ENCODE data around the gene DIAPH1. TPM values are rescaled to one million over a fixed set of nuclear protein-coding genes. Genes with fewer than 3 reads are reported as not detected.

Gene DIAPH1
- total and polyA plus RNA-seq, 8 donors = 48.1 to 137 (median 60.2) TPM

DNA sequence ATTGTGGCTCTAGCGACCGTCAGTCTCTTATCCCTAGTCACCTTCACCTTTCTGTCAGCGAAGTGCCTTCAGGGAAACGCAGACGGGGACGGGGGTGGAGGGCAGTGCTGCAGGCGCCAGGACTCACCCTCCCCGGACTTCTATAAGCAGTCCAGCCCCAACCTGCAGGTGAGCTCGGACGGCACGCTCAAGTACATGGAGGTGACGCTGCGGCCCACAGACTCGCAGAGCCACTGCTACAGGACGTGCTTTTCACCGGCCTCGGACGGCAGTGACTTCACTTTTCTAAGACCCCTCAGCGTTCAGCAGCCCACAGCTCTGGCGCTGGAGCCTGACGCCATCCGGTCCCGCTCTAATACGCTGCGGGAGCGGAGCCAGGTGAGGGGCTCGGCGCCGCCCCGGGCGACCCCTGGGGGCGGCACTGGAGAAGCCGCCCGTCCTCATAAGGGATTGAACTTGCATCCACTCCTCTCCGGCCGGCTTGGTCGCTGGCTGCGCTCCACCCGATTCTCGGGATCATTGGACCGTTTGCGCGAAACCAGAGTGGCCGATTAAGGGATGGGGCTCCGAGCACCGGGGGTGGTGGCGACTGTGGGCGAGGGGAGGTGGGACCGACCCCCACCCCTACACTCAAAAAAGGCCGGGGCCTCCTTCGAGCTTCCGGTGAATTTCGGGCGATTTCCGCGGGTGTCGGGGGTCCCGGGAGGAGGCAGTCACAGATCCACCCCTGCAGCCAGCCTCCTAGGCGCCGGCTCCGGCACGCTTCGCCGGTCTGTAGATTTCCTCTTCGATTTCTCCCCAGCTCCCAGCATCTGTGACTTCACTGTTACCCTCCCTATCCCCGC lies 127.3 kb downstream of the DIAPH1 start:
- ATAC-seq = no peak
- TF ChIP-seq, protein P1, sequence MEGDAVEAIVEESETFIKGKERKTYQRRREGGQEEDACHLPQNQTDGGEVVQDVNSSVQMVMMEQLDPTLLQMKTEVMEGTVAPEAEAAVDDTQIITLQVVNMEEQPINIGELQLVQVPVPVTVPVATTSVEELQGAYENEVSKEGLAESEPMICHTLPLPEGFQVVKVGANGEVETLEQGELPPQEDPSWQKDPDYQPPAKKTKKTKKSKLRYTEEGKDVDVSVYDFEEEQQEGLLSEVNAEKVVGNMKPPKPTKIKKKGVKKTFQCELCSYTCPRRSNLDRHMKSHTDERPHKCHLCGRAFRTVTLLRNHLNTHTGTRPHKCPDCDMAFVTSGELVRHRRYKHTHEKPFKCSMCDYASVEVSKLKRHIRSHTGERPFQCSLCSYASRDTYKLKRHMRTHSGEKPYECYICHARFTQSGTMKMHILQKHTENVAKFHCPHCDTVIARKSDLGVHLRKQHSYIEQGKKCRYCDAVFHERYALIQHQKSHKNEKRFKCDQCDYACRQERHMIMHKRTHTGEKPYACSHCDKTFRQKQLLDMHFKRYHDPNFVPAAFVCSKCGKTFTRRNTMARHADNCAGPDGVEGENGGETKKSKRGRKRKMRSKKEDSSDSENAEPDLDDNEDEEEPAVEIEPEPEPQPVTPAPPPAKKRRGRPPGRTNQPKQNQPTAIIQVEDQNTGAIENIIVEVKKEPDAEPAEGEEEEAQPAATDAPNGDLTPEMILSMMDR (IDR thresholded peaks at IDR 0.05) = no peak
- intact Hi-C loops (cut with DNase I) = no loop called here
- peaks cover 15 to 87% of the 10 kb centered on the region in 2 donors for H3K27me3 ChIP-seq
- H3K27ac ChIP-seq = no peak overlapping the region
- H3K4me1 ChIP-seq = peaks cover 8 to 26% of the 10 kb centered on the region in 2 donors
- H3K9me3 ChIP-seq = no peaks in the 10 kb centered on the region
- peaks cover 0 to 23% of the 10 kb centered on the region in 2 donors for H3K36me3 ChIP-seq
- DNase-seq = no peak
- H3K4me3 ChIP-seq = no peak overlapping the region

DNA sequence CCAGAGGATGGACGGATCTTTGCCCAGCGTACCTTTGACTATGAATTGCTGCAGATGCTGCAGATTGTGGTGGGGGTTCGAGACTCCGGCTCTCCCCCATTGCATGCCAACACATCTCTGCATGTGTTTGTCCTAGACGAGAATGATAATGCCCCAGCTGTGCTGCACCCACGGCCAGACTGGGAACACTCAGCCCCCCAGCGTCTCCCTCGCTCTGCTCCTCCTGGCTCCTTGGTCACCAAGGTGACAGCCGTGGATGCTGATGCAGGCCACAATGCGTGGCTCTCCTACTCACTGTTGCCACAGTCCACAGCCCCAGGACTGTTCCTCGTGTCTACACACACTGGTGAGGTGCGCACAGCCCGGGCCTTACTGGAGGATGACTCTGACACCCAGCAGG lies 128.0 kb downstream of the DIAPH1 start:
- no peak overlapping the region for H3K27ac ChIP-seq
- no peak overlapping the region for H3K4me3 ChIP-seq
- H3K27me3 ChIP-seq = peaks cover 15 to 95% of the 10 kb centered on the region in 2 donors
- TF ChIP-seq, protein P1 (IDR thresholded peaks at IDR 0.05) = no peak
- H3K36me3 ChIP-seq = peaks cover 0 to 28% of the 10 kb centered on the region in 2 donors
- DNase-seq (no peak), ATAC-seq (no peak)
- no peaks in the 10 kb centered on the region for H3K9me3 ChIP-seq
- H3K4me1 ChIP-seq = peaks cover 8 to 26% of the 10 kb centered on the region in 2 donors
- intact Hi-C loops (cut with DNase I) = no loop called here

DNA sequence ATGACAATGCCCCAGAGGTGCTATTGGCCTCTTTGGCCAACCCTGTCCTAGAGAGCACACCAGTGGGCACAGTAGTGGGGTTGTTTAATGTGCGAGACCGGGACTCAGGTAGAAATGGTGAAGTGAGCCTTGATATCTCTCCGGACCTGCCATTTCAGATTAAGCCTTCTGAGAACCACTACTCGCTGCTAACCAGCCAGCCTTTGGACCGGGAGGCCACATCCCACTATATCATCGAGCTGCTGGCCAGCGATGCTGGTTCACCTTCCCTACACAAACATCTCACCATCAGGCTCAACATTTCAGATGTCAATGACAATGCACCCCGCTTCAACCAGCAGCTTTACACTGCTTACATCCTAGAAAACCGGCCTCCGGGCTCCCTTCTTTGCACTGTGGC lies 128.5 kb downstream of the DIAPH1 start:
- Histone ChIP-seq H3K9me3 (no peaks in the 10 kb centered on the region), H3K27ac (no peak overlapping the region), H3K27me3 (peaks cover 19 to 99% of the 10 kb centered on the region in 2 donors), H3K4me3 (no peak overlapping the region), H3K4me1 (peaks cover 8 to 26% of the 10 kb centered on the region in 2 donors), H3K36me3 (peaks cover 0 to 33% of the 10 kb centered on the region in 2 donors)
- ATAC-seq (no peak), DNase-seq (no peak)
- TF ChIP-seq, protein P1 (IDR thresholded peaks at IDR 0.05) = no peak
- intact Hi-C loops (cut with DNase I) = no loop called here

DNA sequence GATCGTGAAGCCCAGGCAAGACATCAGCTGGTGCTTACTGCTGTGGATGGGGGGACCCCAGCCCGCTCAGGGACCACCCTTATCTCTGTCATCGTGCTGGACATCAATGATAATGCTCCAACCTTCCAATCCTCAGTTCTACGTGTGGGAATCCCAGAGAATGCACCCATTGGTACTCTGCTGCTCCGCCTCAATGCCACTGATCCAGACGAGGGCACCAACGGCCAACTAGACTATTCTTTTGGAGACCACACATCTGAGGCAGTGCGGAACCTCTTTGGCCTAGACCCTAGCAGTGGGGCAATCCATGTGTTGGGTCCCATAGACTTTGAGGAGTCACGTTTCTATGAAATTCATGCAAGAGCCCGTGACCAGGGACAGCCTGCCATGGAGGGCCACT lies 129.0 kb downstream of the DIAPH1 start:
- TF ChIP-seq, protein P1 (IDR thresholded peaks at IDR 0.05) = no peak
- Histone ChIP-seq H3K36me3 (peaks cover 0 to 35% of the 10 kb centered on the region in 2 donors), H3K27me3 (peaks cover 23 to 99% of the 10 kb centered on the region in 2 donors), H3K4me1 (peaks cover 8 to 30% of the 10 kb centered on the region in 2 donors), H3K4me3 (no peak overlapping the region), H3K9me3 (no peaks in the 10 kb centered on the region), H3K27ac (no peak overlapping the region)
- intact Hi-C loops (cut with DNase I) = no loop called here
- DNase-seq (no peak), ATAC-seq (no peak)
